ENCODE results near the gene PJA2.
A peak's percentile ranks its signal among the peaks of the same experiment; 100 is the strongest.

The PJA2 gene

DNA sequence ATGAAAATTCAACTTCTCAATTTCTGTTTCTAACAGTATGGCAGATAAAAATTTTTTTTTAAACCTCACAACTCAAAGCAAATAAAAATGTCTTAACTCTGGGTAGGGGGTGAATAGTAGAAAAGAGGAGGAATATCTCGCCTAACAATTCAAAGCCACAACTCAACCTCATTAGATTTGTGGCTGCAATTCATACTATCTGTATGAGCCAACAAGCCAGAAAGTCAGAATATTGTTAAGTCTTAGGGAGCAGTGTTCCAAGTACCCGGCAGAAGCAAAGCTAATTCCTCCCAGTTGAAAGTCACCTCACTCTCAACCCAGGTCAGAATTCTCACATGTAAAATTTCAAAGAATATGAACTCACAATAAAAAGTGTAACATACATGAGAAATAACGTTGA lies 15.0 kb downstream of the PJA2 start:
- DNase-seq: no peak
- peaks cover 1 to 3% of the 10 kb centered on the region in 2 donors for H3K9me3 Mint-ChIP-seq
- H3K36me3 Mint-ChIP-seq: peaks cover 22 to 34% of the 10 kb centered on the region in 2 donors
- ATAC-seq (replicated peaks): no peak
- no peak overlapping the region for H3K4me3 Mint-ChIP-seq
- H3K27me3 Mint-ChIP-seq: no peaks in the 10 kb centered on the region
- H3K4me1 Mint-ChIP-seq: peaks cover 29 to 73% of the 10 kb centered on the region in 2 donors
- H3K27ac Mint-ChIP-seq: no peak overlapping the region

DNA sequence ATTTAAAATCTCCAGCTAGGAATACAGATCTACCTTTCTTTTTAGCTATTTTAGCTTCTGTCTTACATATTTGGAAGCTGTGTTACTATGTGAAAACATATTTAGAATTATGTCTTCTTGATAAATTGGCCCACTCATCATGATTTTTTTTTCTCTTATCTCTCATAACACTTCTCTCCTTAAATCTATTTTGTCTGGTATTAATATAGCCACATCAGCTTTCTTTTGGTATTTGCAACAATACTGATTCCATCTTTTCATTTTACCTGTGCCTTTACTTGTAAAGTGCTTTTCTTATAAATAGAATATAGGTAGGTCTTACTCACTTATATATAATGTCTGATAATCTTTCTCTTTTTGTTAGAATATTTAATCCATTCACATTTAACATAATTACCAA lies 19.6 kb downstream of the PJA2 start:
- Mint-ChIP-seq H3K4me3 (no peak overlapping the region), H3K27me3 (no peaks in the 10 kb centered on the region), H3K4me1 (peaks cover 35 to 77% of the 10 kb centered on the region in 2 donors), H3K36me3 (peaks cover 13 to 37% of the 10 kb centered on the region in 2 donors), H3K27ac (no peak overlapping the region), H3K9me3 (peaks cover 1 to 3% of the 10 kb centered on the region in 2 donors)
- ATAC-seq (replicated peaks) (no peak), DNase-seq (no peak)

DNA sequence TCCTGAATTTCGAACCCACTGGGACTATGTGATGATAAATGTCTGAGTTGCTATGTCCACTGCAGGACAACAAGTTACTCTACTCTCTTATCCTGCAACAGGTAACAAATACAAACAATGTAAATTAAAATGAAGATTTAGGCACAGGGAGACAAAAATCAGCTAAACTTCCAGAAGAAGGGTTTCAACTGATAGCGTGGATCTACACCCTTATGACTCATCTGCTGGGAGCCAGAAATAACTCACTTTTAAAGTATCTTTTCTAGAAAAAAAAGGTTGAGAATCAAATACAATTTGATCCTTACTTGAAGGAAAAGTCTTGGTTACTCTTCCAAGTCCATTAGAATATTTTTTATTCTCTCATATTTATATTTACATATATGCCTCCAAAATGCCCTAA lies 21.4 kb downstream of the PJA2 start:
- Mint-ChIP-seq H3K27ac (no peak overlapping the region), H3K4me1 (peaks cover 30 to 72% of the 10 kb centered on the region in 2 donors), H3K36me3 (peaks cover 13 to 40% of the 10 kb centered on the region in 2 donors), H3K4me3 (no peak overlapping the region), H3K9me3 (peaks cover 1 to 3% of the 10 kb centered on the region in 2 donors), H3K27me3 (no peaks in the 10 kb centered on the region)
- ATAC-seq (replicated peaks): no peak
- DNase-seq: no peak

GRCh38 chr5:109387408-109387974 lies 22.3 kb downstream of the PJA2 start:
- H3K36me3 Mint-ChIP-seq: peaks cover 13 to 36% of the 10 kb centered on the region in 2 donors
- no peaks in the 10 kb centered on the region for H3K27me3 Mint-ChIP-seq
- DNase-seq: no peak
- H3K9me3 Mint-ChIP-seq: peaks cover 1 to 3% of the 10 kb centered on the region in 2 donors
- H3K27ac Mint-ChIP-seq: peak overlapping the region; percentile 69
- H3K4me1 Mint-ChIP-seq: peaks cover 27 to 70% of the 10 kb centered on the region in 2 donors
- ATAC-seq (replicated peaks): no peak
- H3K4me3 Mint-ChIP-seq: no peak overlapping the region

DNA sequence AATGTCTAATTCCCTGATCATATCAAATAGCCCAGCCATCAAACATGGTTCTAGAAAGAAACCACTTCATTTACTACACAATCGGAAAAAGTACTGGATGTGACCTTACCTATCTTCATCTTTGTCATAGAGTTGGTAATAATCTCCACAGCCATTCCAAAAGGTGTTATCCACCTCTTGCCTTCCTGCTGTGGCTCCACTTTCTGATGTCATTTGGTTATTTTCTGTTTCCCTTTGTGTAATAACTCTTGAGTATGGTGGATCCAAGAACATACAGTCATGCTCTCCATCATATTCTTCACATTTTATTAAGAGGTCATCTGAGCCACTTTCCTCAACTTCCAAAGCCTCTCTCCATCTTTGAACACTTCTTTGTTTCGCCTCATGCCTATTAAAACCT lies 31.7 kb downstream of the PJA2 start:
- Mint-ChIP-seq H3K4me3 (no peak overlapping the region), H3K27me3 (no peaks in the 10 kb centered on the region), H3K9me3 (no peaks in the 10 kb centered on the region), H3K36me3 (peaks cover 16 to 22% of the 10 kb centered on the region in 2 donors), H3K27ac (no peak overlapping the region), H3K4me1 (peaks cover 4 to 13% of the 10 kb centered on the region in 2 donors)
- no peak for ATAC-seq (replicated peaks)
- DNase-seq: no peak

GRCh38 chr5:109374625-109375024 lies 35.1 kb downstream of the PJA2 start:
- H3K9me3 Mint-ChIP-seq: no peaks in the 10 kb centered on the region
- peaks cover 10 to 19% of the 10 kb centered on the region in 2 donors for H3K4me1 Mint-ChIP-seq
- DNase-seq (no peak), ATAC-seq (replicated peaks) (no peak)
- no peak overlapping the region for H3K4me3 Mint-ChIP-seq
- peaks cover 26 to 36% of the 10 kb centered on the region in 2 donors for H3K36me3 Mint-ChIP-seq
- H3K27ac Mint-ChIP-seq: no peak overlapping the region
- H3K27me3 Mint-ChIP-seq: no peaks in the 10 kb centered on the region

- Mint-ChIP-seq H3K36me3 (peaks cover 29 to 37% of the 10 kb centered on the region in 2 donors), H3K4me3 (no peak overlapping the region), H3K4me1 (peaks cover 10 to 19% of the 10 kb centered on the region in 2 donors), H3K9me3 (no peaks in the 10 kb centered on the region), H3K27me3 (no peaks in the 10 kb centered on the region), H3K27ac (no peak overlapping the region)
- DNase-seq (no peak), ATAC-seq (replicated peaks) (no peak)
These were observed 35.8 kb downstream of the PJA2 start for GRCh38 chr5:109373932-109374331.

GRCh38 chr5:109370343-109370742 lies 39.4 kb downstream of the PJA2 start:
- Mint-ChIP-seq H3K36me3 (peaks cover 27 to 43% of the 10 kb centered on the region in 2 donors), H3K4me3 (no peak overlapping the region), H3K9me3 (no peaks in the 10 kb centered on the region), H3K27ac (no peak overlapping the region), H3K27me3 (no peaks in the 10 kb centered on the region), H3K4me1 (peaks cover 6 to 17% of the 10 kb centered on the region in 2 donors)
- DNase-seq: no peak
- no peak for ATAC-seq (replicated peaks)

DNA sequence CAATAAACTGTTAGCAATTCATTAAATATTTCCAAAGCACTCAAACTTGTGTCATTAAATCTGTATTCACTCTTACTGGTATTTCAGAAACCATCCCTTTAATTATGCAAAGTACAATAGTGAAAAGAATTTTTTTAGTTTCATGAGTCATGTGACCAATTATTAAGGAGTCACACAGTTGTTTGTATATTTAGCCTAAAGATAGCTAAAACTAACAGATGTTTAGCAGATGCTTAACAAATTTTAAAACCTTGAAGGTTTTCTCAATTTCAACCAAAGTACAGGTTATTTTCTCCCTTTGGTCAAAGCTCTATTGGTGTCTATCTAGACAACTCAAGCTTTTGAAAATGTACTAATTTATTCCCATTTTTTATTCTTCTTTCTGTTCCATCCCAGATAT lies 44.1 kb downstream of the PJA2 start:
- ATAC-seq (replicated peaks): no peak
- H3K36me3 Mint-ChIP-seq: peaks cover 30 to 56% of the 10 kb centered on the region in 2 donors
- no peak overlapping the region for H3K4me3 Mint-ChIP-seq
- no peak for DNase-seq
- no peaks in the 10 kb centered on the region for H3K9me3 Mint-ChIP-seq
- H3K27me3 Mint-ChIP-seq: no peaks in the 10 kb centered on the region
- H3K4me1 Mint-ChIP-seq: peaks cover 5 to 15% of the 10 kb centered on the region in 2 donors
- H3K27ac Mint-ChIP-seq: no peak overlapping the region

DNA sequence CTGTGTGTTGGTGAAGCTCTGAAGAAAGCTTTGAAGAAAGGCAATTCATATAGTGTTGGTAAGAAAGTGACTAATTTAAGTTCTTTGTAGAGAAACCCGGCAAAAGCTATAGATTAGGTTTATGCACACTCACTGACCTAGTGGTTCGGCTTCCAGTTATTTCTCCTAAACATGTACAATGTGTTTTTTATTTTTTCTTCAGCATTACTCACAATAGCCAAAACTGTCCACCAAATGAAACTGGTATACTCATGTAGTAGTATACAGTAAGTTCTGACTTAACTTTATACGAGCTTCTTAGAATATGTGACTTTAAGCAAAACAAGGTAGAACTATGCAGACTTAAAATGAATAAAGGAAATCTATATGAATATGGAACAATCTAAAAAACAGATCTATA lies 44.8 kb downstream of the PJA2 start:
- H3K4me1 Mint-ChIP-seq: peaks cover 5 to 15% of the 10 kb centered on the region in 2 donors
- H3K27me3 Mint-ChIP-seq: no peaks in the 10 kb centered on the region
- DNase-seq (no peak), ATAC-seq (replicated peaks) (no peak)
- no peak overlapping the region for H3K27ac Mint-ChIP-seq
- H3K4me3 Mint-ChIP-seq: no peak overlapping the region
- peaks cover 30 to 52% of the 10 kb centered on the region in 2 donors for H3K36me3 Mint-ChIP-seq
- H3K9me3 Mint-ChIP-seq: no peaks in the 10 kb centered on the region

DNA sequence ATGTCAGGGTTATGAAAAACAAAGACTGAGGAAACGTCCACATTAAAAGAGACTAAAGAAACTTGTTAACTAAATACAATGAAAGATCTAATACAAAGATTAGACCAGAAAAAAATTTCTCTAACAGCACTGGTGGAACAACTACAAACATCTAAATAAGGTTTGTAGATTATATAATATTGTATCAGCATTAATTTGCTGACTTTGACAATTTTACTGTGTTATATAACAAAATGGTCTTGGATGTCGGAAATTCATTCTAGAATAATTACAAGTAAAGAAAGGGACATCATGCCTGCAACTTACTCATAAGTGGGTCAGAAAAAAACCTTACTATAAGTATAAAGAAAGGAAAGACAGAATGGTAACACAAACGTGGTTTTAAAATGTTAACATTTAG lies 50.1 kb downstream of the PJA2 start:
- Mint-ChIP-seq H3K27ac (no peak overlapping the region), H3K9me3 (no peaks in the 10 kb centered on the region), H3K4me3 (no peak overlapping the region), H3K4me1 (peaks cover 5 to 10% of the 10 kb centered on the region in 2 donors), H3K27me3 (no peaks in the 10 kb centered on the region), H3K36me3 (peaks cover 14 to 40% of the 10 kb centered on the region in 2 donors)
- DNase-seq (no peak), ATAC-seq (replicated peaks) (no peak)

DNA sequence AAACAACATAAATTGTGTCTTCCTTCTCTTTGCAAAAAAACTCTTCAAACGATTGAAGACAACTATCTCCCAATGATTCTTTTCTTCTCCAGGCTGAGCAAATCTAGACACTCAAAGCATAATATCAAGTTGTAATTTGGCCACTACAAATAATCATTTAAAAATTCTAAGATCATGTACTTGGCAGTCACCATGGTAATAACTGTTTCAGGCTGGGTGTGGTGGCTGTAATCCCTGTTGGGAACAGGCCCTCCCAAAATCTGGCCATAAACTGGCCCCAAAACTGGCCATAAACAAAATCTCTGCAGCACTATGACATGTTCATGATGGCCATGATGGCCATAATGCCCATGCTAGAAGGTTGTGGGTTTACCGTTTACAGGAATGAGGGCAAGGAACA lies 52.0 kb downstream of the PJA2 start:
- Mint-ChIP-seq H3K36me3 (peaks cover 12 to 30% of the 10 kb centered on the region in 2 donors), H3K4me1 (no peaks in the 10 kb centered on the region), H3K27ac (no peak overlapping the region), H3K4me3 (no peak overlapping the region), H3K27me3 (no peaks in the 10 kb centered on the region), H3K9me3 (no peaks in the 10 kb centered on the region)
- DNase-seq: no peak
- ATAC-seq (replicated peaks): no peak

GRCh38 chr5:109354761-109355160 lies 55.0 kb downstream of the PJA2 start:
- DNase-seq: no peak
- Mint-ChIP-seq H3K9me3 (no peaks in the 10 kb centered on the region), H3K27me3 (no peaks in the 10 kb centered on the region), H3K4me3 (no peak overlapping the region), H3K27ac (no peak overlapping the region), H3K4me1 (peaks cover 0 to 2% of the 10 kb centered on the region in 2 donors), H3K36me3 (peaks cover 4 to 21% of the 10 kb centered on the region in 2 donors)
- ATAC-seq (replicated peaks): no peak

DNA sequence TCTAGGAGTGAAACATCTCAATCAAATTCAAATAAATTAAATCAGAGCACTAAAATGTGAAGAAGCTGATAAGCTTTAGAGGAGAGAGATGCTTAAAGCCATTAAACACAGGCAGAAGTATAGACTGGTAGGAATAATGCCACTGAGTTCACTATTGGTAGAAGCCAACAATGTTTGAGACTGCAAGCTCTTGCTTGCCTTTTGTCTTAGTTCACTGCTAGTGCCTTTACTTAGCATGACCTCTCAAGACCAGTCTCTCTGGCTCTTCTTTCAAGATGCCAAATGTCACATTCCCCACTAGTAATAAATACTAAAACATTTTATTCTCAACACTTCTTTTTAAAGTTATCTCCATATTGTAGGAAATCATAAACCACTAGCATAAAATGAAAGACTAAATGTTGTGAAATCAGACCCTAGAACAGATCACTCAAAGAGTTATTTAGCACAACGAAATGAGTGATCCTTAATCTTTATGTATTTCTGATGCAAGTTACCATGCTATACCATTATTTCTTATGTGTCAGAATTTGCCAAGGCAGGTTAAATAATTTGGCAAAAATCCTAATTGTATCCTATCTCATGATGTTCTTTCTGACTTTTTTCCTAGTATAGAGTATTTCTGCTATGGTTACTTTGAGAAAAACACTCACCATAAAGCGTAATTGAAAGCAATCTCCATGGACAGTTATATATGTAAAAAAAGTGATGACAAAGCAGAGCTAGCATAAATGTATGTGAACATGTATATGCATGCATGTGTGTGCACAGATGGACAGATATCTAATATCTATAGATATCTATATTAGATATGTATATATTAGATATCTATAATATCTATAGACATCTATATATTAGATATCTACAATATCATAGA lies 57.5 kb downstream of the PJA2 start:
- Mint-ChIP-seq H3K4me1 (peaks cover 5 to 23% of the 10 kb centered on the region in 2 donors), H3K27me3 (no peaks in the 10 kb centered on the region), H3K36me3 (peaks cover 14 to 23% of the 10 kb centered on the region in 2 donors), H3K4me3 (no peak overlapping the region), H3K9me3 (no peaks in the 10 kb centered on the region), H3K27ac (no peak overlapping the region)
- ATAC-seq (replicated peaks): no peak
- no peak for DNase-seq

Measured in stimulated activated naive B cell treated with anti-CD40 and anti-IgM and Interleukin-4, amounts not matched to agents 10 μg/mL and 1 μg/mL and 100 μg/mL, for 72 hours (primary cell).